ENCODE measurements around the gene NEK4.

Gene NEK4

DNA sequence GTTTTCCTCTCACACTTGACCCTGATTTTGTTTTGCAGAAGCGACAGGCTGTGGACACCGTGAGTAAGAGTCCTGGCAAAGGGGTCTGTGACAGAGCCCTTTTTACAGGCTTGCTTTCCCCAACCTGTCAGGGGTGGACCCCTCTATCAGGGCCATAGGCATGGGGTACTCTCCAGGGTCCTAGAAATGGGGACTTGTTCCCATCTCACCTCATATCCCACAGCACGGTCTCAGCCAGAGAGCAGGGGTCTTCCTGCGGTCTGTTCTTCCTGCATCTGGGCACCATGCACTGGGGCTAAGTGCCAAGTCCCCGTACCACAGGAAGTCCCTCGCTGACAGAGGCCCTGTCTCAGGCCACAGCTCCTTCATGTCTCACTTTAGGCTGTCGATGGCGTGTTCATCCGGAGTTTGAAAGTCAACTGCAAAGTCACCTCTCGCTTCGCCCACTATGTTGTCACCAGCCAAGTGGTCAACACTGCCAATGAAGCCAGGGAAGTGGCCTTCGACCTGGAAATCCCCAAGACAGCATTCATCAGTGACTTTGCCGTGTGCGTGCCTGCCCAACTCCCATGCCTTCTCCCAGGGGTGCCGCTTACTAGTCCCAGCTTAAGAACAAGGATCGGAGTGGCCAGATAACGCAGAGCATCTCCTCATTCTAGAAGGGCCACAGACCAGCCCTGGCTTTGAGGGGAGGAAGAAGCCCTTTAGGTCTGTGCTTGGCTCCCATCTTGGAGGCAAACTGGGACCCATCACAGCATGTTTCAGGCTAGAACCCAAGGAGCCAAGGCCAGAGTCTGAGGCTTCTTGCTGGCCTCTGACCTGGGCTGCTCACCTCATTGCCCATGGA, 7.4 kb upstream of the NEK4 start:
- peak in 1 of 2 donors; percentile 10 for DNase-seq

DNA sequence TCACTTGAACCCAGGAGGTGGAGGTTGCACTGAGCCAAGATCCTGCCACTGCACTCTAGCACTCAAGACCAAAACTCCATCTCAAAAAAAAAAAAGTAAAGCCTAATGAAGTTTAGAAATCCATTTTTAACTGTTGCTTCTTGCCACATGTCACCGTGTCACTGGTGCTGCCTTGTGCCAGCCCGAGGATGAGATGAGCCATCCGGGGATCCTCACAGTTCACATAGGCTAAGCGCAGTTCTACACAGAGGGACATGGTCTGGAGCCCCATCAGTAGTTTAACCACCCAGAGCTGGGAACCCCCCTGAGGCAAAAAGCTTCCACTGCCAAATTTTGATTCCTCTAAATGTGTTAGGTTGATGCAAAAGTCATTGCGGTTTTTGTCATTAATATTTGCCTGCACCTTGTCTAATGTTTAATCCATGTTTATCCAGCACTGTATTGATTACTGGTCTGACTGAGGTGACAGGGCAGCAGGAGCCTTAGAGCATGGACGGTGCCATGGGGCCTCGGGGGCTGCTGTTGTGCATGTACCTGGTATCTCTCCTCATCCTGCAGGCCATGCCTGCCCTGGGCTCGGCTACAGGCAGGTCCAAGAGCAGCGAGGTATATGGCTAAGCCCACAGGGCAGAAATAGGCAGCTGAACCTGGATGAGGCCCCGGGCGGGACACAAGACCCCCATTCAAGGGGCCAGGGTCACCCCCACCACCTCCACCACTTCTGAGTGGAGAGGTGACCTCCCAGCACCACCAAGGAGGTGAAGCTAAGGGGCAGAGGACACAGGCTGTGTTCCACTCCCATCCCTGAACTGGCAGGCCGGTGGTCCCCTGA, 6.6 kb upstream of the NEK4 start, which contains the start of gene ITIH1:
TSS of gene ITIH1 (plus strand) at position 473 of the 832 bp plus-strand sequence. CDS start at position 490, 17 bp downstream.
- DNase-seq, result peak in 1 of 2 donors; percentile 15

DNA sequence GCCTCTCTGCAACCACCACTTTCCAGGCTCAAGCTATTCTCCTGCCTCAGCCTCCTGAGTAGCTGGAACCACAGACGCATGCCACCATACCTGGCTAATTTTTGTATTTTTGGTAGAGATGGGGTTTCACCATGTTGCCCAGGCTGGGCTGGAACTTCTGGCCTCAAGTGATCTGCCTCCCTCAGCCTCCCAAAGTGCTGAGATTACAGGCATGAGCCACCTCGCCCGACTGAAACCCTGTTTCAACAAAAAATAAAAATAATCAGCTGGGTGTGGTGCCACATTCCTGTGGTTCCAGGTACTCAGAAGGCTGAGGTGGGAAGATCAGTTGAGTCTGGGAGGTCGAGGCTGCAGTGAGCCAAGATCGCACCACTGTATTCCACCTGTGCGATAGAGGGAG, 5.7 kb upstream of the NEK4 start:
- peak in 1 of 2 donors; percentile 5 for DNase-seq

DNA sequence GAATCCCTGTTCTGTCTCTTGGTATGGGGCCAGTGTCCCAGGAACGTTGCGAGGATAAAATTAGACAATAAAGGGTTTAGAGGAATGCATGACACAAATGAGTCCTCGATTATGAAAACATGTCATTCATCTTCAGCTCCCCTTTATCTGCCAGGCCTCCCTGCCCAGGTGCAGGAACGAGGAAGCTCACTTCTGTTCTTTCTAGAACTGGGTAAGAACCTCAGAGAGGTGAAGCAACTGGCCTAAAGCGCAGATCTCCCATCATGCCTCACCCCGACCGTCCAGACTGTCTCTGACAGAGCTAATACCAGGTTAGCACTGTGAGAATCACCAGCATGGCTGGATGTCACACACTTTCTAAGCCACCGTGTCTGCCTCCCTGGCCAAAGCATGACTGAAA, 5.1 kb upstream of the NEK4 start:
- peak in 1 of 2 donors; percentile 8 for DNase-seq

DNA sequence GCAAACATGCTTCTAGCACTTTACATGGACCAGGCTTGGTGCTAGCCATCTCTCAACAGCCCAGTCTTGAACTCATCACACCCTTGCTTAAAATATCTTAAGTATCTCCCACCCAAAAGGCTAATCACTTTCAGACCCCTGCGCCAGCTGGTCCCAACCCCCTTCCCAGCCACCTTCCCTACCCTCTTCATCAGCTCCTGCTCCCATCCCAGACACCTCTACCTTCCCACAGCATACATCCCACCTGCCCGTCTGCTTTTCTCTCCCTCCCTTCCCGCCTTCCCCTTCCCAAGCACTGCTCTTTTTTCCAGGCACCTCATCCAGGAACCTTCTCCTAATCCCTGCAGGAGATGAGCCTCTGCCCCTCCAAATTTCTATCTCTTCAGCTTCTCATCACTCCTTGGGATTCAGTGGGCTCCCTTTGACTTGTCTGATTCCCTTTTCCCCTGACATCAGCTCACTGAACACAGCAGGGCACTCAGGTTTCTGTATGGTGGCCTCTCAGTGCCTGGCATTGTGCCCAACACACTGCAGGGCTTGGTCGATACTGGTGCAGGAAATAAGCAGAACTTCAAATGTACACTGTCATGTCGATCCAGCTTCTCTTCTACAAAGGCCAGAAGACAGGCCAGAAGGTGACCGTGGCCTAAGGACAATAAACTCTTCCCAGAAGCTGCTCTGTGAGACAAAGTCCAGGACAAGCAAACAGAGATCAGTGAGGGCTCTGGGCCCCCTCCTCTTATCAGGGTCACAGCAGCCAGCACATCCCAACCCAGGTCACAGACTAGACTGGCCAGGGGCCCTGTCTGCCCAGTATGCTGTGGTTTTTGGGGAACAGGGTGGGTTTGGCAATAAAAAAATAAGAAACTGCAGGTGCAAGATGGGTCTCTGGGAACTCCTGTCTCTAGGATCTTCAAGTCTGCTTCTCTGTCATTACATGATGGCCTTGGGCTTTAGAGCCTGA, 4.4 kb upstream of the NEK4 start:
- DNase-seq, result peak in 1 of 2 donors; percentile 16

DNA sequence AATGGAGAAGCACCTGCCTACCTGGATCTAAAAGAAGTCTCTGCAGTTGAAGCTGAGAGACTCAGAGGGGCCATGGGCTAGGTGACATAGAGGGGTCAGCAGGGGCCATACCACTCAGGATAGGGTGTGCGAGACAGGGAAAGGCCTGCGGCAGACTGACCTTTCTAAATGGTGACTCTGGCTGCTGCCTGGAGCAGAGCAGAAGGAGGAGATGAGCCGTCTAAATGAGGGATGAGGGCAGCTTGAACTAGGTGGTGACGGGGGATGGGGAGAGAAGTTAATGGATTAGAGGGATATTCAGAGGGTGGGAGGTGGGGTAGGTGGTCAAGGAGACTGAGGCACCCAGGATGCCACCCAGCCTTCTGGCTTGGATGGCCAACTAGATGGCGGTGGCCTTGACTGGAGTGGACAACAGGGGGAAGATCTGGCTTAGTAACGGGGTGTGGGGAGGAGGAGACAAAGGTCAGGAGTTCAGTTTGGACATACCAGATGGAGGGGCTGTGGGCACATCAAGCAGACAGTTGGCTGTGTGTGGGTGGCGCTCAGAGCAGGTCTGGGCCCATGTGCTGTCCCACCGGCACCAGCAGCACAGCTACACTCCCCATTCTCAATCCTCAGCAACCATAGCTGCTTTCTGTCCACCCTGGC, 3.5 kb upstream of the NEK4 start:
- peak in 1 of 2 donors; percentile 14 for DNase-seq

DNA sequence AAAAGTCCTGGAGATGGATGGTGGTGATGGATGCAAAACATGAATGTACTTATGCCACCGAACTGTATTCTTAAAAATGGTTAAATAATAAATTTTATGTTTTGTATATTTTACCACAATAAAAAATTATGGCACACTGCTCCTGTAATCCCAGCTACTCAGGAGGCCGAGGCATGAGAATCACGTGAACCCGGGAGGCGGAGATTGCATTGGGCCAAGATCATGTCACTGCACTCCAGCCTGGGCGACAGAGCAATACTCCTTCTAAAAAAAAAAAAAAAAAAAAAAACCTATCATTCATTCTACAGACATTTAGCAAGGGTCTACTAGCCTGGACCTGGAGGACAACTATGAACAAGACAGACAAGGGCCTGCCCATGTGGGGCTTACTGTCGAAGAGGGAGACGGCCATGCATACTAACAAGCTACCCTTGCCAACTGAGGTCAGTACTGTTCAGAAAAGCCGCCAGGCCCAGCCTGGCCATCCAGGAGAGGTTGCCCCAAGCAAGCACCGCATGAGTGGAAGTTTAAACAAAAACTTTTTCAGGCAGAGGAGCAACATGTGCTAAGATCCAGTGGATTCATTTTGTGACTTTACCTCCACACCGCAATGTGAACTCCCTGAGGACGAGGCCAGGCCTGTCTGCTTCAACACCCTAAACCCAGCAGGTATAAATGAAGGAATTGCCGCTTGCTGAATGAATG, 2.8 kb upstream of the NEK4 start:
- peak in 1 of 2 donors; percentile 8 for DNase-seq

DNA sequence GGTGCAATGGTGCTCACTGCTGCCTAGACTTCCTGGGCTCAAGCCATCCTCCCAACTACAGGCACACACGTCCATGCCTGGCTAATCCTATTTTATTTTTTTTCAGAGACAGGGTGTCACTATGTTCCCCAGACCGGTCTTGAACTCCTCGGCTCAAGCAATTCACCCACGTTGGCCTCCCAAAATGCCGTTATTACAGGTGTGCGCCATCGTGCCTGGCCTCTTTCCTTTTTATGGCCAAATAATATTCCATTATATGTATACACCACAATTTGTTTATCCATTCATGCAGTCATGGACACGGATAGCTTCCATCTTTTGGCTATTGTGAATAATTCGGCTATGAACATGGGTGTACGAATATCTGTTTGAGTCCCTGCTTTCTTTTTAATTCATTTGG, 962 bp upstream of the NEK4 start:
- DNase-seq, result no peak

DNA sequence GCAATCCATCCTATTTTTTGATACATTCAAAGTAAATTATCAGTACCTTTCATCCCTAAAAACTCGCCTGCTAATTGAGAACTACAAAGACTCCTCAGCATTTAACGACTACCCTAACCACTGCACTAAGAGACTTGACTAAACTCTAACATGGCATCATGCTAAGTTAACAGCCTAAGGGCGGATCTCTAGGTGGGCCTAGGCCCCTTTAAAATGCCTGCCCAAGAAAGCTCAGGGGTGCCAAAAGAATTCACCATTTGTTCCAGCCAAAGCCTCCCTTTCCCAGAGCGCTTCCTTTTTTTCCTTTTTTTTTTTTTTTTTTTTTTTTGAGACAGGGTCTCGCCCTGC, 568 bp upstream of the NEK4 start:
- no peak for DNase-seq

DNA sequence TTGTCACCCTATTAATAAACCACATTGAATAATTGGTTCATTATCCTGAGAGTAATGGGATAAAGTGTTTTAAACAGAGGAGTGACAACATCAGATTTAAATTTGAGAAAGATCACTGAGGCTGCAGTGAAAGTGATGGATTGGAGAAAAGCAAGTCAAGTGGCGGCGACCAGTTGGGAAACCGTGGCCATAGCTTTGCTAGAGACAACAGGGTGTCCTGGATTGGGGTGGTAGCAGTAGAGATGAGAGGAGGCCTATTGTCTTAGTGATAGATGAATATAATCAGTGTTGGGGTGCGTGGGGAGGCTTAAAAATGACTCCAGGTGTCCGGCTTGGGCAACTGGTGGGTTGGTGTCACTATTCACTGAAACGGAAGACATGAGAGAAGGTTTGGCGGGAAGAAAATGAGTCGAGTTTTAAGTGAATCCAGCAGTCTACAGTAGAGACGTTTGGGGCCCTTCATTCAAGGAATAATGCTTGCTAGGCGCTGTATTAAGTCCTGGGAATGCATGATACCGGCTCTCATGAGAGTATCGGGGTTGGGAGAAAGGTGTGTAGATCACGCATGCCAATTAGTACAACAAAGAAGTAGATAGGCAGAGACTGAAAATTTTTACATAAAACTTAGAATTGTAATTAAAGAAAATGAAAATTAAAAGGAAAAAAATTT, 819 bp downstream of the NEK4 start:
- no peak for DNase-seq

DNA sequence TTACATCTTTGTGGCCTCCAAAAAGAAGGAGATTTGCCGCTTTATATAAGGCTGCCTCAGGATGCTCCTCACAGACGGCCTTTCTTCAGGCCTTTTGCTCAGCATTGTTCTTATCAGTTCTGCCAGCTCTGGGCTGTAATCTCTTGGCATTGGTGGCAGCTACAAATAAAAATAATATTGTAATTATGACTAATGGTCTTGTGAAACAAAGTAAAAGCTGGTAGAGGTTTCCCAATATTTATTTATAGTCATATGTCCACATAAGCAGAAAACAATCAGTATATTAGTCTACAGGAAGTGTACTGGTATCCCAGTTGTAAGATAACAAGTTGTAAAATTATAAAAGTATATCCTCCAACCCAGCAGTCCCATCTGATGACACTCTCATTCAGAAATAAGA, 7.3 kb downstream of the NEK4 start:
- no peak for DNase-seq

DNA sequence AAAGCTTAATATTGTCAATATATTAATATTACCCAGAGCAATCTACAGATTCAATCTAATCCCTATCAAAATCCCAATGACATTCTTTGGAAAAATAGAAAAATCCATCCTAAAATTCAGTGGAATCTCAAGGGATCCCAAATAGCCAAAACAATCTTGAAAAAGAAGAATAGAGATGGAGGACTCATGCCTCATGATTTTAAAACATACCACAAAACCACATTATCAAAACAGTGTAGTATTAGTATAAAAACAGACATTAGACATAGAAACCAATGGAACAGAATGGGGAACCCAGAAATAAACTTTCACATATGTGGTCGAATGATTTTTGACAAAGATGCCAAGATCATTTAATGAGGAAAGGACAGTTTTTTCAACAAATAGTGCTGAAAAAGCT, 14.6 kb downstream of the NEK4 start:
- no peak for DNase-seq

DNA sequence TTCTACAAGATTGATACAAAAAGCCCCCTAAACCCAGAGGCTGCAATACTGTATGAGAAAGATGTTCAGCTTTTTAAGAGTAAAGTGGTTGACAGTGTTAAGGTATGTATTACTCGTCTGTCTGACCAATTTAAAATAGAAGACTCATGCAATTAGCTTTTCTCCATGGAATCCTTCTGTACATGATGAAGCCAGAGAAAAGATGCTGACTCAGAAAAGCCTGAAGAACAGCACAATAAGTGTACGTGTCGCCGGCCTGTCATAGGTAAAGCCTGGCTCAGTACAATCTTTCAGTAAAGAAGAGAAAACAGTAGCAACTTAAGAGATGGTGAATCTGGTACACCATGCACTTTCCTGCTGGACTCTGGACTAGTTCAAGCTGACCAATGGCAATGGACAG, 16.4 kb downstream of the NEK4 start:
- no peak for DNase-seq

DNA sequence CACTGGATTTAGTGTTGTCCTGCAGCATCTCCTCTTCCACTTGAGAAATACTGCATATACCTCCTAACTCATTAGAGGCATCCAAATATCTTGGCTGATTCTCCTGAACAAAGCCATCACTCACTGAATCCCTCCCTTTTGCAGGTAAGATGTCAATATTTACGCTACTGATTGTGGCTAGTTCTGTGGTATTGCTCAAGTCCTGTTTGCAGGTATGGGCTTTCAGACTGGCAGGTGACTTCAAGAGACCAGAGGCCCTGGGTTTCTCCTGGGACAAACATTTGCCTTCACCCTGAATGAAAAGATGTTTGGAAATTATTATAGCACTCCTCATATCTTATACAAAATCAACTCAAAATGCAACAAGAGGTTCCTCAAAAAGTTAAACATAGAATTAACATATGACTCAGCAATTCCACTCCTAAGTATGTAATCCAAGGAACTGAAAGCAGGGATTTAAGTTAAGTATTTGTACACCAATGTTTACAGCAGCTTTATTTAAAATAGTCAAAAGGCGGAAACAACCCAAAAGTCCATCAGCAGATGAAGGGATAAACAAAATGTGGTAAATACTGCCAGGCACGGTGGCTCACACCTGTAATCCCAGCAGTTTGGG, 18.6 kb downstream of the NEK4 start:
- DNase-seq, result no peak

DNA sequence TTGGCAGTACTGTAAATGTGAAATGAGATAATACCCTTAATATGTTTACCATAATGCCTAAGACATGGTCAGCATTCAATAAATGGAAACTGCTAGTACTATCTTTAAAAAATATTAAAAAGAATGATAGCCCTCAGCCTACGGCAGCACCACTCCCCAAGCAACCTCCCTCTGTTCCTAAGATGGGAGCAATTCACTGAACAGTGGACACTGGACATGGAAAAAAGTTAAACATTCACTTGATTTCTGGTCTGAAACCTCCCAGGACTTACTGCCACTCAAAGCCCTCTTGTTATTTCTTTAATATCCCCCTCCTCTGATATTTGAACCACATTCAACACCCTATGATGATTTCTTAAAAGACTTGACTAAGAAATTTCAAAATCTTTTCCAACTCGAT, 27.0 kb downstream of the NEK4 start:
- DNase-seq, result no peak

DNA sequence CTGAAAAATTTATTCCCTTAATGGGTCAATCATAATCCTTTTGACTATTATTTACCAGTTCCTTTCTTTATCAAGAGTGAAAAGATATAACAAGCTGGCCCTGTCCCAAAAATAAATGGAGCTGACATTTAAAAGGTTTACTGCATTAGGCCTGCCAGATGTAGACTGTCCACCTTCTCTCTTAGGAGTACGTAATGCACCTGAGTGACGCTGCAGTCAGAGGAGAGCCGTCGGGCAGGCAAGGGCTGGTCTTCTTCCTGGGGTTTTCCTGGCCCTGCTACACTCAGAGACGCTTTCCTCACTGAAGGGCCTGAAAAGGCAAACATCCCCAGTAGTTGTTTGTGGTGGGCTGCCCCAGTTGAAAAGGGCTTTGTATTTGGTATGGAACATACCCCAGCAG, 27.6 kb downstream of the NEK4 start:
- DNase-seq, result no peak

DNA sequence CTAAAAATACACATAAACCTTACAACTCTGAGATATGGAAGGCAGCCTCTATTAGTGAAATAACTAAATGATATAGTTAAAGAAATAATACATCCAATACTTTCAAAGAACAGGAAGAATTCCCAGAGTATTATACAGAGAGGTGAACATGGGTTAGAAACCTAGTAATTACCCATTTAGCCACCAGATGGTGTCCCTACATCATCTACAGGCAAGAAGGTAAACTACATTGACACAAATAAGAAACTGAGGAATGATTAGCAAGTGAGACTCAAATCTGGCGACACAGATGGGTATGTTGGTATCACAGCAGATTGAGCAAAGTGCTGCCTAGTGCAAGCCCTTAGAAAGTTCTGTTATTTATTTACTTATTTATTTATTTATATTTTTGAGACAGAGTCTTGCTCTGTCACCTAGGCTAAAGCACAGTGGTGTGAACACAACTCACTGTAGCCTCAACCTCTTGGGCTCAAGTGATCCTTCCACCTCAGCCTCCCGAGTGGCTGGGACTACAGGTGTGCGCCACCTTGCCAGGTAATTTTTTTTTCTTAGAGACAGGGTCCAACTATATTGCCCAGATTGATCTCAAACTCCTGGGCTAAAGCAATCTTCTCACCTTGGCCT, 28.2 kb downstream of the NEK4 start:
- no peak for DNase-seq

DNA sequence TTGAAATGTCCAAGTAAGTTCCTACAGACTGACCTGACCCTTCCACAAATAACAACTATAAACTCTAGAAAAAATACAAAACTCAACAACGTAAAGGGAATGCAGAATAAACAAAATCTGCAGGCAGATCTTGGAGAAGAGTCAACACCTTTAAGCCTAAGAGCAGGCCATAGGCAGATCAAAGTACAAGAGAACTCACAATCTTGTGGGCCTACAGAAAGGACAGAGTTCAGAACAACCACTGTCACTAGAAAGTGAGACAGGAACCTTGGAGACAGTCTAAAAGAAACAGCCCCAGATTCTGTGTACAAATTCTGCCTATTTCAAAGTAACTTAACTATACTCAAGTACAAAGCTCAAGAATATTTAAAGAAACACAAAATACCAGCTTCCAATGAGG, 31.0 kb downstream of the NEK4 start:
- no peak for DNase-seq

DNA sequence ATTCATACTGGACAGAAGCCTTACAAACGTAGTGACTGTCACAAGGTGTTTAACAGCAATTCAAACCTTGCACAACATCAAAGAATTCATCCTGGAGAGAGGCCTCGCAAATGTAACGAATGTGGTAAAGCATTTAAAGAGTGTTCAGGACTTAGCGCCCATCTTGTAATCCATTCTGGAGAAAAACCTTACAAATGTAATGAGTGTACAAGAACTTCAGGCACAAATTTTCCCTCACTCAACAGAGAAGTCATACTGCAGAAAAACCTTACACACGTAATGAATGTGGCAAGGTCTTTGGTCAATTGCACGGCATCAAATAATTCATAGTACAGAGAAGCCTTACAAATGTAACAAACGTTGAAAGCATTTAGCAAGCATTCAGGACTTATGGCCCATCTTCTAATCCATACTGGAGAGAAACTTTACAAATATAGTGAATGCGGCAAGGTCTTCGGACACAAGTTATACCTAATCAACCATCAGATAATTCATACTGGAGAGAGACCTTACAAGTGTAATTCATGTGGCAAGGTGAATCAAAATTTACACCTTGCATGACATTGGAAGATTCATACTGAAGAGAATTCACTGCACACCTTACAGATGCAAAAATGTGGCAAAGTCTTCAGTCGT, 37.4 kb downstream of the NEK4 start:
- no peak for DNase-seq

DNA sequence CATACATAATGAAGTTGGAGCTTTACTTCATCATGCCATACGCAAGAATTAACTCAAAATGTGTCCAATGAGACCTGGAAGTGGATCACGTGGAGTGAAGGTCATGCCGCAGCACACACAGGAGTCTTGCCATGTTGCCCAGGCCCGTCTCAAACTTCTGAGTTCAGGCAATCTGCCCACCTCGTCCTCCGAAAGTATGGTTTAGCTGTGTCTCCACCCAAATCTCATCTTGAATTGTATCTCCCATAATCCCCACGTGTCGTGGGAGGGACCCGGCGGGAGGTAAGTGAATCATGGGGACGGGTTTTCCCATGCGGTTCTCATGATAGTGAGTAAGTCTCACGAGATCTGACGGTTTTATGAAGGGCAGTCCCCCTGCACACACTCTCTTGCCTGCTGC, 39.1 kb downstream of the NEK4 start:
- no peak for DNase-seq

Measured in stimulated activated CD4-positive, alpha-beta T cell treated with anti-CD3 and anti-CD28 coated beads, Interleukin-2, amount 100 ng/mL, for 24 hours (primary cell).